ENCODE data around the gene ARHGAP22.

The ARHGAP22 gene

GRCh38 chr10:48495282-48496045 is 109.4 kb downstream of the ARHGAP22 start:
- no peak for DNase-seq

- DNase-seq, result no peak
These were observed 110.3 kb downstream of the ARHGAP22 start for GRCh38 chr10:48494611-48495010.

- no peak for DNase-seq
These were observed 110.8 kb downstream of the ARHGAP22 start for GRCh38 chr10:48494073-48494472.

GRCh38 chr10:48493083-48493871 is 111.6 kb downstream of the ARHGAP22 start:
- no peak for DNase-seq

GRCh38 chr10:48492201-48492600 is 112.7 kb downstream of the ARHGAP22 start:
- no peak for DNase-seq

GRCh38 chr10:48491392-48492139 is 113.3 kb downstream of the ARHGAP22 start:
- DNase-seq, result no peak

GRCh38 chr10:48490946-48491345 is 113.9 kb downstream of the ARHGAP22 start:
- no peak for DNase-seq

GRCh38 chr10:48490571-48490940 is 114.3 kb downstream of the ARHGAP22 start:
- DNase-seq, result no peak

GRCh38 chr10:48489099-48489498 is 115.8 kb downstream of the ARHGAP22 start:
- DNase-seq, result no peak

- DNase-seq, result no peak
These were observed 117.6 kb downstream of the ARHGAP22 start for GRCh38 chr10:48487244-48487643.

- no peak for DNase-seq
These were observed 119.2 kb downstream of the ARHGAP22 start for GRCh38 chr10:48485711-48486110.

GRCh38 chr10:48484911-48485310 is 120.0 kb downstream of the ARHGAP22 start:
- DNase-seq, result no peak

- no peak for DNase-seq
These were observed 122.7 kb downstream of the ARHGAP22 start for GRCh38 chr10:48482207-48482606.

- DNase-seq, result no peak
These were observed 123.5 kb downstream of the ARHGAP22 start for GRCh38 chr10:48481385-48481784.

- no peak for DNase-seq
These were observed 124.2 kb downstream of the ARHGAP22 start for GRCh38 chr10:48480397-48481374.

- no peak for DNase-seq
These were observed 125.7 kb downstream of the ARHGAP22 start for GRCh38 chr10:48478980-48479811.

GRCh38 chr10:48478469-48478868 is 126.4 kb downstream of the ARHGAP22 start:
- DNase-seq, result no peak

- DNase-seq, result no peak
These were observed 127.3 kb downstream of the ARHGAP22 start for GRCh38 chr10:48477616-48478015.

GRCh38 chr10:48477141-48477540 is 127.7 kb downstream of the ARHGAP22 start:
- DNase-seq, result no peak

GRCh38 chr10:48476279-48476982 is 128.4 kb downstream of the ARHGAP22 start:
- DNase-seq, result no peak

GRCh38 chr10:48475943-48476278 is 129.0 kb downstream of the ARHGAP22 start:
- DNase-seq, result no peak

Measured in NCI-H2081 treated with DMSO at 0.1 percent for 48 hours (cell line).